ENCODE data around the gene BUB3. TPM values are rescaled to one million over a fixed set of nuclear protein-coding genes. Genes with fewer than 3 reads are reported as not detected.

Gene BUB3
- total and polyA plus RNA-seq, 2 of the 13 experiments (the other 11 are each of a cell fraction or from before 2014, with no cell fraction given): 174 to 188 TPM

DNA sequence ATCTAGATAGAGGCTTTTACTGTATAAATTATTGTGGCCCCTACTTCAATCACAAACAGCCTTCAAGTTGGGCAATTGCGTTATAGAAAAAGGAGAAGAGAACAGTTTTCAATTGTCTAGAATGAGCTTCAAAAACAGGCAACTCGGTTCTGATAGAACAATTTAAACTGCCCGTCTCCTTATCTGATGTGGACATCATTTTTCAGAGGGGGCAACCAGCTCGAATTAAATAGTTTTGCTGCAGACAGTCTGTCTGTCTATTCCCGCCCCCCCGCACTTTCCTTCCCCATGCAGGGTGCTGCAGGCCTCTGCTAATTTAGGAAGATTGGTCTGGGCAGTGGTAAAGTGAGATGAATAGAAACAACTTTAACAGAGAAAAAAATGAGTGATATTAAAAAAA lies 58.4 kb downstream of the BUB3 start:
- DNase-seq (ENCODE audit: low spot score) (no peak), FAIRE-seq (no peak), ATAC-seq (no peak)
- CTCF ChIA-PET (ENCODE audit: low intra/inter-chr PET ratio, low total read pairs): no interaction called here
- in situ Hi-C loops (cut with HindIII; ENCODE audit: extremely low pct_ligation_motif_present, low pct_unique_long_range_greater_than_20kb) (no loop called here), intact Hi-C loops (cut with micrococcal nuclease; ENCODE audit: unreplicated experiment) (no loop called here)
- Histone ChIP-seq H3K4me3 (replicated peaks in 1 of 3; ENCODE audit: insufficient read depth in 1 of 3, low read depth in 2 of 3, low read length in 3 of 3) (no peak overlapping the region), H3K27me3 (ENCODE audit: control insufficient read depth in 1 of 2, insufficient read depth in 2 of 2, low read length in 2 of 2) (no peaks in the 10 kb centered on the region), H3K27ac (ENCODE audit: extremely low read length, insufficient read depth, low read length) (no peak overlapping the region), H4K20me1 (ENCODE audit: insufficient read depth, low read length) (no peaks in the 10 kb centered on the region), H3K4me1 (ENCODE audit: insufficient read depth, low read length) (no peaks in the 10 kb centered on the region), H3K79me2 (ENCODE audit: insufficient read depth, low read length) (no peaks in the 10 kb centered on the region), H3K36me3 (replicated peaks in 1 of 2; ENCODE audit: control insufficient read depth in 1 of 2, insufficient read depth in 2 of 2, low read length in 2 of 2) (no peaks in the 10 kb centered on the region), H3K9me3 (ENCODE audit: low read length) (peaks cover 10% of the 10 kb centered on the region), H3K9ac (ENCODE audit: insufficient read depth, low read depth, low read length) (no peak overlapping the region), H2AFZ (ENCODE audit: low read length) (no peak overlapping the region), H3K4me2 (ENCODE audit: low read depth, low read length) (no peak overlapping the region)
- 65% methylated on average over 6 of the region's 6 CpGs for WGBS (ENCODE audit: low lambda C conversion rate)
- no TSS peak for BruUV-seq (replicated peaks)
- no peak for TF ChIP-seq TBP (CRISPR knock-in tag; IDR thresholded peaks at IDR 0.05)
- no peak for TF ChIP-seq ZNF768 (CRISPR knock-in tag; IDR thresholded peaks at IDR 0.05)
- POLR2A ChIA-PET: interaction anchor here (0.7 kb wide), 1 partner anchor 29 kb away, joined by 3 read pairs; no protein-coding TSS in a partner anchor

DNA sequence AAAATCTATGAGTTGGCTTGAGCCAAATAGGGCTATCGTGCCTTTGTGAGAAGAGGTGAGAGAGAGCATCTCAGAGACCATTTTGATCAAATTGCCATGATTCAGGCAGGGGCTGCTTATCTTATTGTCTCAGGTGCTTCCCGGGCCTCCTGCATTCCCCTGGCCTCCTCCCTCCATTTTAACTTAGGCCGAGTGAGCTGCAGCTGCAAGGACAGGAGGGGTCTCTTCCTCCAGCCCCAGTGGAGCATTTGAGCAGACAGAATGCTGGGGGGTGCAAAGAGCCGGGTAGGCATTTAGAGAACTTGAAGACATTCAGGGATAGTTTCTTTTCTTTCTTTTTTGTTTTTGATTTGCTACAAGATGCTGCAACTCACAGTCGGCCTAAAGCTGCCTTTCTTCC lies 59.0 kb downstream of the BUB3 start:
- intact Hi-C loops (cut with micrococcal nuclease; ENCODE audit: unreplicated experiment): no loop called here
- Histone ChIP-seq H3K4me1 (ENCODE audit: insufficient read depth, low read length) (no peaks in the 10 kb centered on the region), H3K9me3 (ENCODE audit: low read length) (peaks cover 4% of the 10 kb centered on the region), H4K20me1 (ENCODE audit: insufficient read depth, low read length) (no peaks in the 10 kb centered on the region), H3K27ac (ENCODE audit: extremely low read length, insufficient read depth, low read length) (no peak overlapping the region), H3K36me3 (replicated peaks in 1 of 2; ENCODE audit: control insufficient read depth in 1 of 2, insufficient read depth in 2 of 2, low read length in 2 of 2) (no peaks in the 10 kb centered on the region), H2AFZ (ENCODE audit: low read length) (no peak overlapping the region), H3K79me2 (ENCODE audit: insufficient read depth, low read length) (no peaks in the 10 kb centered on the region), H3K9ac (ENCODE audit: insufficient read depth, low read depth, low read length) (no peak overlapping the region), H3K4me3 (replicated peaks in 1 of 3; ENCODE audit: insufficient read depth in 1 of 3, low read depth in 2 of 3, low read length in 3 of 3) (no peak overlapping the region), H3K4me2 (ENCODE audit: low read depth, low read length) (no peak overlapping the region), H3K27me3 (ENCODE audit: control insufficient read depth in 1 of 2, insufficient read depth in 2 of 2, low read length in 2 of 2) (no peaks in the 10 kb centered on the region)
- in situ Hi-C loops (cut with HindIII; ENCODE audit: extremely low pct_ligation_motif_present, low pct_unique_long_range_greater_than_20kb): no loop called here
- ChIA-PET CTCF (ENCODE audit: low intra/inter-chr PET ratio, low total read pairs) (no interaction called here), POLR2A (interaction anchor here (0.7 kb wide), 1 partner anchor 29 kb away, joined by 3 read pairs; no protein-coding TSS in a partner anchor)
- DNase-seq (ENCODE audit: low spot score) (no peak), ATAC-seq (no peak), FAIRE-seq (no peak)
- no TSS peak for BruUV-seq (replicated peaks)
- TF ChIP-seq THAP11 (CRISPR knock-in tag; IDR thresholded peaks at IDR 0.05) (no peak), HDAC6 (IDR thresholded peaks at IDR 0.05; ENCODE audit: low read depth, low read length) (no peak), ZNF761 (CRISPR knock-in tag; conservative IDR thresholded peaks at IDR 0.05) (no peak), NRL (CRISPR knock-in tag; IDR thresholded peaks at IDR 0.05; ENCODE audit: borderline replicate concordance) (no peak), RELA (CRISPR knock-in tag; IDR thresholded peaks at IDR 0.05) (no peak), FOXM1 (CRISPR knock-in tag; IDR thresholded peaks at IDR 0.05) (no peak), ZNF235 (CRISPR knock-in tag; IDR thresholded peaks at IDR 0.05; ENCODE audit: borderline replicate concordance) (no peak), MEF2D (CRISPR knock-in tag; IDR thresholded peaks at IDR 0.05) (no peak), RFXANK (CRISPR knock-in tag; IDR thresholded peaks at IDR 0.05) (no peak), PRPF4 (IDR thresholded peaks at IDR 0.05; ENCODE audit: low read depth, low read length, poor library complexity, severe bottlenecking) (no peak)
- TF ChIP-seq, protein P1, sequence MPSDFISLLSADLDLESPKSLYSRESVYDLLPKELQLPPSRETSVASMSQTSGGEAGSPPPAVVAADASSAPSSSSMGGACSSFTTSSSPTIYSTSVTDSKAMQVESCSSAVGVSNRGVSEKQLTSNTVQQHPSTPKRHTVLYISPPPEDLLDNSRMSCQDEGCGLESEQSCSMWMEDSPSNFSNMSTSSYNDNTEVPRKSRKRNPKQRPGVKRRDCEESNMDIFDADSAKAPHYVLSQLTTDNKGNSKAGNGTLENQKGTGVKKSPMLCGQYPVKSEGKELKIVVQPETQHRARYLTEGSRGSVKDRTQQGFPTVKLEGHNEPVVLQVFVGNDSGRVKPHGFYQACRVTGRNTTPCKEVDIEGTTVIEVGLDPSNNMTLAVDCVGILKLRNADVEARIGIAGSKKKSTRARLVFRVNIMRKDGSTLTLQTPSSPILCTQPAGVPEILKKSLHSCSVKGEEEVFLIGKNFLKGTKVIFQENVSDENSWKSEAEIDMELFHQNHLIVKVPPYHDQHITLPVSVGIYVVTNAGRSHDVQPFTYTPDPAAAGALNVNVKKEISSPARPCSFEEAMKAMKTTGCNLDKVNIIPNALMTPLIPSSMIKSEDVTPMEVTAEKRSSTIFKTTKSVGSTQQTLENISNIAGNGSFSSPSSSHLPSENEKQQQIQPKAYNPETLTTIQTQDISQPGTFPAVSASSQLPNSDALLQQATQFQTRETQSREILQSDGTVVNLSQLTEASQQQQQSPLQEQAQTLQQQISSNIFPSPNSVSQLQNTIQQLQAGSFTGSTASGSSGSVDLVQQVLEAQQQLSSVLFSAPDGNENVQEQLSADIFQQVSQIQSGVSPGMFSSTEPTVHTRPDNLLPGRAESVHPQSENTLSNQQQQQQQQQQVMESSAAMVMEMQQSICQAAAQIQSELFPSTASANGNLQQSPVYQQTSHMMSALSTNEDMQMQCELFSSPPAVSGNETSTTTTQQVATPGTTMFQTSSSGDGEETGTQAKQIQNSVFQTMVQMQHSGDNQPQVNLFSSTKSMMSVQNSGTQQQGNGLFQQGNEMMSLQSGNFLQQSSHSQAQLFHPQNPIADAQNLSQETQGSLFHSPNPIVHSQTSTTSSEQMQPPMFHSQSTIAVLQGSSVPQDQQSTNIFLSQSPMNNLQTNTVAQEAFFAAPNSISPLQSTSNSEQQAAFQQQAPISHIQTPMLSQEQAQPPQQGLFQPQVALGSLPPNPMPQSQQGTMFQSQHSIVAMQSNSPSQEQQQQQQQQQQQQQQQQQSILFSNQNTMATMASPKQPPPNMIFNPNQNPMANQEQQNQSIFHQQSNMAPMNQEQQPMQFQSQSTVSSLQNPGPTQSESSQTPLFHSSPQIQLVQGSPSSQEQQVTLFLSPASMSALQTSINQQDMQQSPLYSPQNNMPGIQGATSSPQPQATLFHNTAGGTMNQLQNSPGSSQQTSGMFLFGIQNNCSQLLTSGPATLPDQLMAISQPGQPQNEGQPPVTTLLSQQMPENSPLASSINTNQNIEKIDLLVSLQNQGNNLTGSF (CRISPR knock-in tag; IDR thresholded peaks at IDR 0.05): no peak
- TF ChIP-seq, protein P2, sequence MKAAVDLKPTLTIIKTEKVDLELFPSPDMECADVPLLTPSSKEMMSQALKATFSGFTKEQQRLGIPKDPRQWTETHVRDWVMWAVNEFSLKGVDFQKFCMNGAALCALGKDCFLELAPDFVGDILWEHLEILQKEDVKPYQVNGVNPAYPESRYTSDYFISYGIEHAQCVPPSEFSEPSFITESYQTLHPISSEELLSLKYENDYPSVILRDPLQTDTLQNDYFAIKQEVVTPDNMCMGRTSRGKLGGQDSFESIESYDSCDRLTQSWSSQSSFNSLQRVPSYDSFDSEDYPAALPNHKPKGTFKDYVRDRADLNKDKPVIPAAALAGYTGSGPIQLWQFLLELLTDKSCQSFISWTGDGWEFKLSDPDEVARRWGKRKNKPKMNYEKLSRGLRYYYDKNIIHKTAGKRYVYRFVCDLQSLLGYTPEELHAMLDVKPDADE (CRISPR knock-in tag; IDR thresholded peaks at IDR 0.05): no peak
- WGBS (ENCODE audit: low lambda C conversion rate): 62% methylated on average over 5 of the region's 5 CpGs

All from HepG2 (cell line).